ENCODE data around the gene COL9A3.

Gene COL9A3

DNA sequence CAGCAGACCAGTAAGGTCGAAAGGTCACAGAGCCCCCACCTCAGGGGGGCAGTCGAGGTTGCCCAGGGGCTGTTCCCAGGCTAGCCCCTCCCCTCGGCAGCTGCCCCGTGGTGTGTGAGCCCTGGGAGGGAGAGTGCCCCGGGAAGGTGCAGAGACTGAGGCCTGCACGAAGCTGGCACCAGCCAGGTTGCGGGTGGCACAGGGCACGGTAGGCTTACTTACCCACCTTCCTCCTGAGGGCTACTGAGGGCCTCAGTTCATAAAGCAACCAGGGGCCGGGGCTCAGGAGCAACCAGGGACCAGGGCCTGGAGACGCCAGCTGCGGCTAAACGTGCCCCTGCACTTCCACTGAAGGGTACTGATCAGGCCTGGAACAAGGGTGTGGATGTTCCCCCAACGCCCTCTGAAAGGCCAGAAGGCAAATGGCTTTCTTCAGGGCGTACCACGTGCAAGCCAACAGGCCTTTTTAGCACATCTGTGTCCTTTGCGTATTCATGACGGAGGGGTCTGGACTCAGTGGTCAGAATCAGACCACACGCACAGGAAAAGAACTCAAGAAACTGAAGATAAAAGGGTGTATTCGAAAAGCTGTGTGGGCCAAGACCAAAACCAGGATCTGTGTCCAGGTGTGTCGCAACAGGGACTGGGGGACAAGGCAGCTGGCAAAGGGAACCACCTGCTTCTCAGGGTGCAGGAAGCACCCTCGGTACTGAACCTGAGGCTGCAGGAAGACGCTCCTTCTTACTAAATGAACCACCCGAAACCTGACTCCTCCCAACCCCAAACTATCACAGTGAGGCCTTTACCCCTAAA is 69.3 kb downstream of the COL9A3 start:
- Histone ChIP-seq H2AFZ (ENCODE audit: low read depth) (no peak overlapping the region), H3K36me3 (ENCODE audit: insufficient read depth) (no peaks in the 10 kb centered on the region), H3K27me3 (ENCODE audit: insufficient read depth, low read depth) (no peaks in the 10 kb centered on the region), H4K20me1 (ENCODE audit: insufficient read depth) (no peaks in the 10 kb centered on the region), H3K79me2 (ENCODE audit: insufficient read depth, low read depth) (no peaks in the 10 kb centered on the region), H3K4me3 (IDR thresholded peaks at IDR 0.05; ENCODE audit: insufficient read depth, low read depth, low read length) (no peak overlapping the region), H3K27ac (peak overlapping the region; percentile 87), H3K9ac (peak overlapping the region; percentile 59; the same call in 1 of the 2 replicates), H3K4me1 (ENCODE audit: low read depth, poor library complexity, severe bottlenecking) (peaks cover 70% of the 10 kb centered on the region), H3K4me2 (peak overlapping the region; percentile 74)
- TF ChIP-seq, protein P1, sequence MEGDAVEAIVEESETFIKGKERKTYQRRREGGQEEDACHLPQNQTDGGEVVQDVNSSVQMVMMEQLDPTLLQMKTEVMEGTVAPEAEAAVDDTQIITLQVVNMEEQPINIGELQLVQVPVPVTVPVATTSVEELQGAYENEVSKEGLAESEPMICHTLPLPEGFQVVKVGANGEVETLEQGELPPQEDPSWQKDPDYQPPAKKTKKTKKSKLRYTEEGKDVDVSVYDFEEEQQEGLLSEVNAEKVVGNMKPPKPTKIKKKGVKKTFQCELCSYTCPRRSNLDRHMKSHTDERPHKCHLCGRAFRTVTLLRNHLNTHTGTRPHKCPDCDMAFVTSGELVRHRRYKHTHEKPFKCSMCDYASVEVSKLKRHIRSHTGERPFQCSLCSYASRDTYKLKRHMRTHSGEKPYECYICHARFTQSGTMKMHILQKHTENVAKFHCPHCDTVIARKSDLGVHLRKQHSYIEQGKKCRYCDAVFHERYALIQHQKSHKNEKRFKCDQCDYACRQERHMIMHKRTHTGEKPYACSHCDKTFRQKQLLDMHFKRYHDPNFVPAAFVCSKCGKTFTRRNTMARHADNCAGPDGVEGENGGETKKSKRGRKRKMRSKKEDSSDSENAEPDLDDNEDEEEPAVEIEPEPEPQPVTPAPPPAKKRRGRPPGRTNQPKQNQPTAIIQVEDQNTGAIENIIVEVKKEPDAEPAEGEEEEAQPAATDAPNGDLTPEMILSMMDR (conservative IDR thresholded peaks at IDR 0.05; ENCODE audit: low read depth, low read length): no peak

DNA sequence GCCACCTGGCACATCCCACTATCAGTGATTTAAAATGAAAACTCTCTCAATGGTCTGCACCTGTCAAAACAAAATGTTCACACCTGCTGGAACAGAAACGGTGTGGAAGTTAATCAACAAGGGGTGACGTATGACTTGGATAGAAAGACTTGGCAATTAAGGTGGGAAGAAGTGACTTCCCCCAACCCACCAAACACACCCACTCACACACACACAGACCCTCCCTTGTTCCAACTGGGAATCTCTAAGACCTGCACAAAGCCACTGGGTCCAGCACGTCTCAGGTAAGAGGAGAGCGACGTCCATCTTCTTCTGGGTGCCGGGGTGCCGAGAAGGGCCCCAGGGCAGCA is 69.8 kb downstream of the COL9A3 start:
- TF ChIP-seq, protein P1 (conservative IDR thresholded peaks at IDR 0.05; ENCODE audit: low read depth, low read length): no peak
- H3K27ac ChIP-seq: peak overlapping the region; percentile 87
- peaks cover 76% of the 10 kb centered on the region for H3K4me1 ChIP-seq (ENCODE audit: low read depth, poor library complexity, severe bottlenecking)
- no peak overlapping the region for H2AFZ ChIP-seq (ENCODE audit: low read depth)
- no peaks in the 10 kb centered on the region for H3K79me2 ChIP-seq (ENCODE audit: insufficient read depth, low read depth)
- no peaks in the 10 kb centered on the region for H3K27me3 ChIP-seq (ENCODE audit: insufficient read depth, low read depth)
- H4K20me1 ChIP-seq (ENCODE audit: insufficient read depth): no peaks in the 10 kb centered on the region
- no peaks in the 10 kb centered on the region for H3K36me3 ChIP-seq (ENCODE audit: insufficient read depth)
- peak overlapping the region; percentile 74 for H3K4me2 ChIP-seq
- H3K4me3 ChIP-seq (IDR thresholded peaks at IDR 0.05; ENCODE audit: insufficient read depth, low read depth, low read length): no peak overlapping the region
- H3K9ac ChIP-seq: peak overlapping the region; percentile 45

GRCh38 chr20:62887152-62887859 is 70.5 kb downstream of the COL9A3 start:
- H3K4me3 ChIP-seq (IDR thresholded peaks at IDR 0.05; ENCODE audit: insufficient read depth, low read depth, low read length): no peak overlapping the region
- peak overlapping the region; percentile 74 for H3K4me2 ChIP-seq
- H3K9ac ChIP-seq: peak overlapping the region; percentile 45
- peak overlapping the region; percentile 87 for H3K27ac ChIP-seq
- no peaks in the 10 kb centered on the region for H3K79me2 ChIP-seq (ENCODE audit: insufficient read depth, low read depth)
- no peaks in the 10 kb centered on the region for H3K36me3 ChIP-seq (ENCODE audit: insufficient read depth)
- H3K4me1 ChIP-seq (ENCODE audit: low read depth, poor library complexity, severe bottlenecking): peaks cover 82% of the 10 kb centered on the region
- no peaks in the 10 kb centered on the region for H3K27me3 ChIP-seq (ENCODE audit: insufficient read depth, low read depth)
- TF ChIP-seq, protein P1 (conservative IDR thresholded peaks at IDR 0.05; ENCODE audit: low read depth, low read length): peak; percentile 33; the same call in 1 of the 2 replicates
- no peak overlapping the region for H2AFZ ChIP-seq (ENCODE audit: low read depth)
- H4K20me1 ChIP-seq (ENCODE audit: insufficient read depth): no peaks in the 10 kb centered on the region

GRCh38 chr20:62887860-62888239 is 71.0 kb downstream of the COL9A3 start:
- Histone ChIP-seq H3K79me2 (ENCODE audit: insufficient read depth, low read depth) (no peaks in the 10 kb centered on the region), H3K4me3 (IDR thresholded peaks at IDR 0.05; ENCODE audit: insufficient read depth, low read depth, low read length) (no peak overlapping the region), H2AFZ (ENCODE audit: low read depth) (no peak overlapping the region), H3K4me1 (ENCODE audit: low read depth, poor library complexity, severe bottlenecking) (peaks cover 88% of the 10 kb centered on the region), H3K36me3 (ENCODE audit: insufficient read depth) (no peaks in the 10 kb centered on the region), H4K20me1 (ENCODE audit: insufficient read depth) (no peaks in the 10 kb centered on the region), H3K27ac (peak overlapping the region; percentile 87), H3K27me3 (ENCODE audit: insufficient read depth, low read depth) (no peaks in the 10 kb centered on the region), H3K4me2 (peak overlapping the region; percentile 74), H3K9ac (peak overlapping the region; percentile 45; the same call in 1 of the 2 replicates)
- TF ChIP-seq, protein P1 (conservative IDR thresholded peaks at IDR 0.05; ENCODE audit: low read depth, low read length): no peak
